CD4-positive, alpha-beta T cell (primary cell): ENCODE measurements around the gene LMX1B. TPM values are rescaled to one million over a fixed set of nuclear protein-coding genes. Genes with fewer than 3 reads are reported as not detected.

Experiments
- ATAC-seq: fragments of 200-7000 bp; cut with Tn5 transposase; one replicate; pipeline ENCODE4 v1.10.0; 2022; ENCODE audit warnings: mild to moderate bottlenecking; ENCODE audit not compliant: poor library complexity
- CTCF ChIA-PET: fragments of 350-600 bp; sonication (Branson Sonifier 250); formaldehyde crosslinking; loops from one replicate; lab custom pipeline; 2021; ENCODE audit warnings: antibody characterized with exemption, inconsistent platforms; lab: Charles Lee
- POLR2A ChIA-PET: fragments of 350-600 bp; sonication (Branson Sonifier 250); formaldehyde crosslinking; loops from one replicate; lab custom pipeline; 2021; ENCODE audit warnings: antibody characterized with exemption, inconsistent platforms; lab: Charles Lee
- DNase-seq, 14 experiments: peaks; one replicate each; pipeline ENCODE4 v3.0.0-alpha.2; 2013 to 2020; ENCODE audit warnings: mixed read lengths in 2 of 14
- H3K27ac ChIP-seq, 2 donors: one replicate each; pipeline versions ENCODE4 v1.5.1 to v1.7.0; 2013; ENCODE audit warnings: low read length in 2 of 2, low read depth in 1 of 2, mild to moderate bottlenecking in 1 of 2
- H3K27me3 ChIP-seq, 2 experiments: 1 replicate in 1 of 2; 2 replicates in 1 of 2; pipeline versions ENCODE4 v1.6.1 to v1.7.0; 2013; ENCODE audit warnings: low read length in 2 of 2, control low read depth in 1 of 2, mild to moderate bottlenecking in 1 of 2, moderate library complexity in 1 of 2; ENCODE audit not compliant: insufficient read depth in 2 of 2, control insufficient read depth in 1 of 2
- H3K36me3 ChIP-seq: one replicate; pipeline ENCODE4 v1.6.1; 2013; ENCODE audit warnings: low read length, control low read depth; ENCODE audit not compliant: insufficient read depth
- H3K4me1 ChIP-seq: one replicate; pipeline ENCODE4 v1.6.1; 2013; ENCODE audit warnings: low read length, control low read depth; ENCODE audit not compliant: insufficient read depth
- H3K4me3 ChIP-seq: one replicate; pipeline ENCODE4 v1.5.1; 2013; ENCODE audit warnings: mild to moderate bottlenecking, low read length, moderate library complexity
- H3K9me3 ChIP-seq, 2 experiments: 1 replicate in 1 of 2; 2 replicates in 1 of 2; pipeline versions ENCODE4 v1.6.1 to v1.7.0; 2013; ENCODE audit warnings: low read length in 2 of 2, mild to moderate bottlenecking in 2 of 2, control low read depth in 1 of 2, moderate library complexity in 1 of 2; ENCODE audit not compliant: control insufficient read depth in 1 of 2, insufficient read depth in 1 of 2
- H3K27ac Mint-ChIP-seq: one replicate; pipeline ENCODE4 v1.8.0; 2020; ENCODE audit warnings: mixed read lengths
- H3K27me3 Mint-ChIP-seq: one replicate; pipeline ENCODE4 v1.8.0; 2021; ENCODE audit warnings: mixed read lengths
- H3K36me3 Mint-ChIP-seq: one replicate; pipeline ENCODE4 v1.8.0; 2021; ENCODE audit warnings: low read depth, mixed read lengths
- H3K4me1 Mint-ChIP-seq: one replicate; pipeline ENCODE4 v1.8.0; 2021; ENCODE audit warnings: low read depth, mixed read lengths
- H3K4me3 Mint-ChIP-seq: one replicate; pipeline ENCODE4 v1.8.0; 2020; ENCODE audit warnings: mild to moderate bottlenecking, mixed read lengths
- H3K9me3 Mint-ChIP-seq: one replicate; pipeline ENCODE4 v1.8.0; 2020; ENCODE audit warnings: mixed read lengths
- intact Hi-C, 2 experiments: fragments of 100-400 bp; cut with DNase I in 1 of 2; cut with micrococcal nuclease in 1 of 2; formaldehyde crosslinking; loops; one replicate each; pipeline versions ENCODE4 v1.15.1 to v1.9.0; 2023 to 2025; cut with DNase I, micrococcal nuclease
- total RNA-seq, 174 experiments: library from RNA in 2 of 174; stranded (reverse) in 2 of 174; gene quantifications; one replicate each; pipeline ENCODE4 v1.2.3 and lab custom pipeline; 2021 to 2026
- TF ChIP-seq, protein P1 (sequence below): fragments of 200-600 bp; IDR thresholded peaks from one replicate; pipeline ENCODE4 v1.8.0; 2022; ENCODE audit warnings: antibody characterized with exemption, mild to moderate bottlenecking

LMX1B gene
- total RNA-seq, 2 experiments from 2014 or later, result not detected

DNA sequence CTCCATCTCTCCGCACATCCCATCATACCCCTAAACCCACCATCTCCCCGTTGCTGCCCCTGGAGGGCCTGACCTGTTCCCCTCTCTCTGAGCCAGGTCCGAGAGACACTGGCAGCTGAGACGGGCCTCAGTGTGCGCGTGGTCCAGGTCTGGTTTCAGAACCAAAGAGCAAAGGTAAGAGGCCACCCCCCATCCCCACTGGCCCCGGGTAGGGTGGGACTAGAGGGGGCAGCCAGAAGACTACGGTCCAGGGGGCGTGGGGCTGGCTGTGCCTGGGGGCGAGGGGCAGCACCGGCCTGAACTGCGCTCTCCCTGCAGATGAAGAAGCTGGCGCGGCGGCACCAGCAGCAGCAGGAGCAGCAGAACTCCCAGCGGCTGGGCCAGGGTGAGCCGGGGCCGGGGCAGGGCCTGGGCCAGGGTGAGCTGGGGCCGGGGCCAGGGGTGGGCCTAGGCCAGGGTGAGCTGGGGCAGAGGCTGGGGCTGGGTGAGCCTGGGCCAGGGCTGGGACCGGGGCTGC, 79.8 kb downstream of the LMX1B start:
- Mint-ChIP-seq H3K4me1 (no peaks in the 10 kb centered on the region), H3K4me3 (no peak overlapping the region), H3K27ac (no peak overlapping the region), H3K9me3 (no peaks in the 10 kb centered on the region), H3K36me3 (no peaks in the 10 kb centered on the region), H3K27me3 (peaks cover 31% of the 10 kb centered on the region)
- Histone ChIP-seq H3K27me3 (peaks cover 10 to 13% of the 10 kb centered on the region in 2 experiments), H3K4me1 (no peaks in the 10 kb centered on the region), H3K36me3 (no peaks in the 10 kb centered on the region), H3K4me3 (no peak overlapping the region), H3K27ac (no peak overlapping the region), H3K9me3 (no peaks in the 10 kb centered on the region)
- ChIA-PET POLR2A (no interaction called here), CTCF (no interaction called here)
- DNase-seq, result no peak
- ATAC-seq, result no peak
- intact Hi-C loops, result loop anchor here in 1 of 2 experiments (10.0 kb wide), 1 partner anchor 79 kb away; the partner anchor contains the start of gene LMX1B
- TF ChIP-seq, protein P1, sequence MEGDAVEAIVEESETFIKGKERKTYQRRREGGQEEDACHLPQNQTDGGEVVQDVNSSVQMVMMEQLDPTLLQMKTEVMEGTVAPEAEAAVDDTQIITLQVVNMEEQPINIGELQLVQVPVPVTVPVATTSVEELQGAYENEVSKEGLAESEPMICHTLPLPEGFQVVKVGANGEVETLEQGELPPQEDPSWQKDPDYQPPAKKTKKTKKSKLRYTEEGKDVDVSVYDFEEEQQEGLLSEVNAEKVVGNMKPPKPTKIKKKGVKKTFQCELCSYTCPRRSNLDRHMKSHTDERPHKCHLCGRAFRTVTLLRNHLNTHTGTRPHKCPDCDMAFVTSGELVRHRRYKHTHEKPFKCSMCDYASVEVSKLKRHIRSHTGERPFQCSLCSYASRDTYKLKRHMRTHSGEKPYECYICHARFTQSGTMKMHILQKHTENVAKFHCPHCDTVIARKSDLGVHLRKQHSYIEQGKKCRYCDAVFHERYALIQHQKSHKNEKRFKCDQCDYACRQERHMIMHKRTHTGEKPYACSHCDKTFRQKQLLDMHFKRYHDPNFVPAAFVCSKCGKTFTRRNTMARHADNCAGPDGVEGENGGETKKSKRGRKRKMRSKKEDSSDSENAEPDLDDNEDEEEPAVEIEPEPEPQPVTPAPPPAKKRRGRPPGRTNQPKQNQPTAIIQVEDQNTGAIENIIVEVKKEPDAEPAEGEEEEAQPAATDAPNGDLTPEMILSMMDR, result no peak

DNA sequence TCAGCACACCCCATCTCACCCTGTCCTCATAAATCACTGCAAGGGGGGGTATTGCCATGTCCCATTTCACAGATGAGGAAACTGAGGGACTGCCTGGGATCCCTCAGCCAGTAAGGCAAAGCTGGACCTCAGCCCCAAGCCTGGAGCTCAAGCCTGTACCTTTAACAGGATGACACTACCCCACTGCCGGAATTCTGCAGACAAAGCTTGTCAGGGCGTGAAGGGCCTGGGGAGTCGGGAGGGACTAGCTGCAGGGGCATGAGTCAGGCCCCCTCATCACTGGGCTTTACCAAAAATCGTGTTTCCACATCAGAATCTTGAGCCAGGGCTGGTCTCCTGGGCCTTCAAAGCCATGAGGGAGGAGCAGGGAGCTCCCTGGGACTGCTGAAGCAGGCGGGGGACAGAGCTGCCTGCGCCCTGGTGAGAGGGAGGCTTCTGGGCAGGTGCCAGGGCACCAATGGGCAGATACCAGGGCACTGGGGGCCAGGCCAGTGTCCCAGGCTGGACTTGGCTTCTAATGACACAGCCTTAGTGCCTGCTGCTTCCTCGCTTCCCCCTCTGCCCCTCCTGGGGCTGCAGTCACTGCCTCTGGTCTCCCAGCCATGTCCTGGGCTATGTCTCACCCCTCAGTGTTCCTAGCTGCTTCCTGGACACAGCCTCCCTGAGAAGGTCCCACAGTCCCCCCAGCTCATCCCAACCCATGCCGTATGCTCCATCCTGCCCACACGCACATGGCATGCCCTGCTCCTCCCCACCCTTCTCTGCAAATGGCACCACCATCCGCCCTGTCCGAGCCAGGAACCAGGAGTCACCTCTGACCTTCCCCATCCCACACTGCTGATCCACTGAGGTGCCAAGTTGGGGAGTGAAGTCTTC, 80.7 kb downstream of the LMX1B start:
- no peak for DNase-seq
- Mint-ChIP-seq H3K4me3 (no peak overlapping the region), H3K4me1 (no peaks in the 10 kb centered on the region), H3K9me3 (no peaks in the 10 kb centered on the region), H3K27ac (no peak overlapping the region), H3K36me3 (no peaks in the 10 kb centered on the region), H3K27me3 (peaks cover 25% of the 10 kb centered on the region)
- Histone ChIP-seq H3K4me3 (no peak overlapping the region), H3K27me3 (peaks cover under 1 to 5% of the 10 kb centered on the region in 2 experiments), H3K36me3 (no peaks in the 10 kb centered on the region), H3K4me1 (no peaks in the 10 kb centered on the region), H3K9me3 (no peaks in the 10 kb centered on the region), H3K27ac (no peak overlapping the region)
- ChIA-PET CTCF (no interaction called here), POLR2A (no interaction called here)
- ATAC-seq, result no peak
- intact Hi-C loops, result loop anchor here in 1 of 2 experiments (10.0 kb wide), 1 partner anchor 80 kb away; the partner anchor contains the start of gene LMX1B
- TF ChIP-seq, protein P1, result no peak

DNA sequence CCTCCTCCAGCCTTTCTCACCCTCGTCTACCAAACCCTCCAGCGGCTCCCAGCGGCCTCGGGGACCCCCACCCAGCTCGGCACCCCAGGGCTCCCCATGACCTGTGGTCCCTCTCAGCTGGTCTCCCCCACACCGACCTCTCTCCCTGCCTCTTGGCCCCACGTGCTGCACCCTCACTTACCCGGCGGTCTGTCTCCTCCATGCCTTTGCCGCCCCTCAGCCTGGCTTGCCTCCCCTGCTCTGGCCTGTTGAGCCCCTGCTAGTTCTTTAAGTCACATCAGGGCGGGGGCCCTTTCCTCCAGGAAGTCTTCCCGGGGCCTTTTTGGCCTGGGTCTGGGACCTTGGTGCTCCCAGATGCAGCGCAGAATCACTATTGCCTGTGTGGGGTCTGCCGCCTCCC, 81.5 kb downstream of the LMX1B start:
- Histone ChIP-seq H3K4me3 (no peak overlapping the region), H3K27ac (no peak overlapping the region), H3K4me1 (no peaks in the 10 kb centered on the region), H3K36me3 (no peaks in the 10 kb centered on the region), H3K27me3 (no peaks in the 10 kb centered on the region), H3K9me3 (no peaks in the 10 kb centered on the region)
- H3K27ac Mint-ChIP-seq, result no peak overlapping the region
- DNase-seq (no peak), ATAC-seq (no peak)
- CTCF ChIA-PET, result no interaction called here
- intact Hi-C loops, result loop anchor here in 1 of 2 experiments (10.0 kb wide), 1 partner anchor 80 kb away; the partner anchor contains the start of gene LMX1B
- TF ChIP-seq, protein P1, result no peak
- no peaks in the 10 kb centered on the region for H3K9me3 Mint-ChIP-seq
- no peak overlapping the region for H3K4me3 Mint-ChIP-seq
- H3K4me1 Mint-ChIP-seq, result no peaks in the 10 kb centered on the region
- H3K36me3 Mint-ChIP-seq, result no peaks in the 10 kb centered on the region
- peaks cover 18% of the 10 kb centered on the region for H3K27me3 Mint-ChIP-seq
- POLR2A ChIA-PET, result no interaction called here
